MCF 10A (cell line): ENCODE measurements around the gene GIMAP5. TPM values are rescaled to one million over a fixed set of nuclear protein-coding genes. Genes with fewer than 3 reads are reported as not detected.
A peak's percentile ranks its signal among the peaks of the same experiment; 100 is the strongest.

Experiments used
- BruUV-seq: library from RNA; stranded (reverse); fragments of 400-500 nt; replicated peaks from 2 replicates; lab custom pipeline; 2021; lab: Mats Ljungman, UMichigan
- CTCF ChIA-PET: fragments of 300-600 bp; sonication (Branson Sonifier 250); formaldehyde crosslinking; extraction: SDS; loops from one replicate; lab custom pipeline; 2021; ENCODE audit warnings: antibody characterized with exemption, inconsistent platforms; lab: Yijun Ruan, JAX
- POLR2A ChIA-PET: fragments of 300-600, 350-650 bp; sonication (Branson Sonifier 250); formaldehyde crosslinking; extraction: SDS; loops from one replicate; lab custom pipeline; 2020; ENCODE audit warnings: antibody characterized with exemption, inconsistent platforms; lab: Yijun Ruan, JAX
- DNase-seq: peaks from one replicate; pipeline ENCODE4 v3.0.0-alpha.2; 2018; ENCODE audit not compliant: unreplicated experiment
- H3K27ac Mint-ChIP-seq: one replicate; pipeline ENCODE4 v1.8.0; 2022; ENCODE audit warnings: mild to moderate bottlenecking, low read depth, mixed read lengths; ENCODE audit not compliant: unreplicated experiment
- H3K27me3 Mint-ChIP-seq: one replicate; pipeline ENCODE4 v1.8.0; 2022; ENCODE audit warnings: mixed read lengths; ENCODE audit not compliant: insufficient read depth, unreplicated experiment
- H3K36me3 Mint-ChIP-seq: one replicate; pipeline ENCODE4 v1.8.0; 2022; ENCODE audit warnings: mild to moderate bottlenecking, moderate library complexity, mixed read lengths; ENCODE audit not compliant: insufficient read depth, unreplicated experiment
- H3K4me1 Mint-ChIP-seq: one replicate; pipeline ENCODE4 v1.8.0; 2022; ENCODE audit warnings: mixed read lengths; ENCODE audit not compliant: insufficient read depth, unreplicated experiment
- H3K4me3 Mint-ChIP-seq: one replicate; pipeline ENCODE4 v1.8.0; 2022; ENCODE audit warnings: mild to moderate bottlenecking, moderate library complexity, mixed read lengths; ENCODE audit not compliant: unreplicated experiment
- H3K9me3 Mint-ChIP-seq: one replicate; pipeline ENCODE4 v1.8.0; 2022; ENCODE audit warnings: mixed read lengths; ENCODE audit not compliant: unreplicated experiment
- CTCF ChIP-seq: fragments of 200-600 bp; IDR thresholded peaks from one replicate; pipeline ENCODE4 v1.8.0; 2022; ENCODE audit warnings: antibody characterized with exemption, mild to moderate bottlenecking; ENCODE audit not compliant: unreplicated experiment
- intact Hi-C: fragments of 100-400 bp; cut with micrococcal nuclease; formaldehyde crosslinking; loops from 2 replicates; pipeline ENCODE4 v1.14.1; 2022
- total RNA-seq: library from RNA; stranded (reverse); gene quantifications from 2 replicates; pipeline ENCODE4 v1.2.3, GENCODE V29; 2022

Gene GIMAP5
- total RNA-seq, 1 experiment from 2014 or later = not detected

- ChIA-PET POLR2A (no interaction called here), CTCF (no interaction called here)
- no TSS peak for BruUV-seq
- H3K27ac Mint-ChIP-seq = no peak overlapping the region
- peaks cover 7% of the 10 kb centered on the region for H3K4me1 Mint-ChIP-seq
- no peaks in the 10 kb centered on the region for H3K36me3 Mint-ChIP-seq
- no peak for DNase-seq
- intact Hi-C loops = no loop called here
- H3K4me3 Mint-ChIP-seq = no peak overlapping the region
- no peaks in the 10 kb centered on the region for H3K9me3 Mint-ChIP-seq
- H3K27me3 Mint-ChIP-seq = no peaks in the 10 kb centered on the region
- no peak for TF ChIP-seq CTCF
Observed at GRCh38 chr7:150734254-150734653, 3.0 kb upstream of the GIMAP5 start.

DNA sequence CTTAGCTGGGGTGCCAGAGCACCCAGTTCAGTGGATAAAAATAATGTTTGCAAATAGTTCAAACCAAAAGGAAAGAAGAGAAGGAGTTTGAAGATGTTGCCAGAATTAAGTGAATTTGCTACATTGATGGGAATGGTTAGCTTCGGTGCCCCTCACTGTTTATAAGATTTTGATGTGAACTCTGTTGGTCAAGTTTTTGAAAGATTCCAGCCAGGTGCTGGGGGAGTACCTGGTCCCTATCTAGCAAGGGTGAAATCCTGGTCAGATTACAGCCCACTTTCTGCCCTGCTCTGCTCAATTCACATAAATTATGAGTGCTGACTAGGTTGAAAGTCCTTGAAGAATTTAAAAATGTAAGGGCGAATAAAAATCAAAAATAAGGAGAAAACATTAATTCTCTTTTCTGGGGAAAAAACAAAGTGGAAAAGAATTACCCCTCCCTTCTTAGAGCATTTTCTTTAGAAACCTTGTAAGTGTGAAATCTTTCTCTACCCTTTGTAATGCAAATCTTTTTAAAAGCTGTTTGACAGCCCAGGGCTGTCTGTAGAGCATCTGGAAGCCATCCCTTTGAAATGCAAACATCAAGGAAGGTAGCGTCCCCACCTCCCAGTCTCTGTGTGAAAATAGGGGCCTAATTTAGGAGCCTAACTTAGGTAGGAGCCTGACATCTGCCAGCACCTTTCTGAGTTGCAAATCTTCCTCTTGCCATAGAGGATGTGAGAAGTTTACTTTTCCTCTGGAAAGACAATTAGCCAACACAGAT is 1.4 kb upstream of the GIMAP5 start:
- Mint-ChIP-seq H3K4me1 (peaks cover 12% of the 10 kb centered on the region), H3K27me3 (no peaks in the 10 kb centered on the region), H3K36me3 (no peaks in the 10 kb centered on the region), H3K4me3 (no peak overlapping the region), H3K9me3 (no peaks in the 10 kb centered on the region), H3K27ac (no peak overlapping the region)
- no TSS peak for BruUV-seq
- no peak for TF ChIP-seq CTCF
- ChIA-PET CTCF (no interaction called here), POLR2A (no interaction called here)
- no peak for DNase-seq
- intact Hi-C loops = no loop called here

DNA sequence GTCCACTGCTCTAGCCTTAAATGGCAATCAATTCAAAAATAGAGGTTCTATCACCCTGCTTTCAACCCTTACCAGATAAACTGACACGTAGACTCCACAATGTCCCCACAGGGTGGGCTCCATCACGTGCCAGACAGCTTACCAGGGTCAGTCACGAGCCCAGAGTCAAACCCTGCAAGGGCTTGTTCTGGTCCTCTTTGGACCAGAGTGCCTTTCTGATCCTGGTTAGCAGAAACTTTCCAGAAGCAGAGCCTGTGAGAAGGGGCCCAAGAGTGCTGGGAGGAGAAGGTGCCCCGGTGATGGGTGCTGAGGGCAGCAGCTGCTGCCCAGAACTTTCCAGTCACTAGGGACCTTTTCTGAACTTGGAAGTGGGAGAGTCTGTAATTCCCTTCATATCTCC is 354 bp upstream of the GIMAP5 start:
- TF ChIP-seq CTCF = no peak
- intact Hi-C loops = no loop called here
- ChIA-PET CTCF (no interaction called here), POLR2A (no interaction called here)
- DNase-seq = no peak
- no peaks in the 10 kb centered on the region for H3K36me3 Mint-ChIP-seq
- peaks cover 12% of the 10 kb centered on the region for H3K4me1 Mint-ChIP-seq
- no peaks in the 10 kb centered on the region for H3K9me3 Mint-ChIP-seq
- no peak overlapping the region for H3K27ac Mint-ChIP-seq
- BruUV-seq = no TSS peak
- no peaks in the 10 kb centered on the region for H3K27me3 Mint-ChIP-seq
- H3K4me3 Mint-ChIP-seq = no peak overlapping the region

DNA sequence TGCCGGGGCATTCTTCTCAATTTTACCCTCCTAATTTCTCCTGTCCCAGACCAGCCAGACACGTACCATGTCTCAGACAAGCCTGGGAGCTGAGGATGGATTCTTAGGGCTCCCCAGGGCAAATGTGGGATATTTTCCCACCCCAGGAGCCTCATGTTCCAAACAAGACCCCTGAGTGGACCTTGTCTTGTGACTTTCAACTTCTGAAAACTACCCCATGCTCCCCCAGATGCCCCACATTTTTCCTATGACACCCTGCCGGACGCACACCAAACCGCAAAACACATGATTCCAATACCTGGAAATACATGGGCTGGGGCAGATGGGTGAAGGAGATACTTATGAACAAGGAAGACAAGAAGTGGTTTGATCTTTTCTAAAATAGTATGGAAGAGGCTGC is 874 bp downstream of the GIMAP5 start:
- no peak overlapping the region for H3K4me3 Mint-ChIP-seq
- CTCF ChIA-PET = no interaction called here
- no peaks in the 10 kb centered on the region for H3K27me3 Mint-ChIP-seq
- H3K4me1 Mint-ChIP-seq = peaks cover 12% of the 10 kb centered on the region
- H3K27ac Mint-ChIP-seq = peak overlapping the region; percentile 4
- POLR2A ChIA-PET = interaction anchor here (0.7 to 1.5 kb wide), 2 partner anchors 12 to 48 kb away, joined by 3 to 5 read pairs; no protein-coding TSS in a partner anchor
- TF ChIP-seq CTCF = no peak
- intact Hi-C loops = no loop called here
- DNase-seq = no peak
- BruUV-seq = no TSS peak
- no peaks in the 10 kb centered on the region for H3K9me3 Mint-ChIP-seq
- H3K36me3 Mint-ChIP-seq = no peaks in the 10 kb centered on the region
